ENCODE measurements around the gene OS9.

GRCh38 chr12:57688931-57689330 lies 5.0 kb upstream of the OS9 start:
- TF ChIP-seq CTCF (conservative IDR thresholded peaks at IDR 0.05; ENCODE audit: low read depth, low read length): no peak
- TF ChIP-seq EZH2phosphoT487 (IDR thresholded peaks at IDR 0.05; ENCODE audit: borderline replicate concordance, low read length): no peak

Data from PC-3 (cell line).